Urothelium cell line (cell line): ENCODE measurements around the gene RPP14.
A peak's percentile ranks its signal among the peaks of the same experiment; 100 is the strongest.
"Not testable (repeated sequence)": the region's sequence is repeated elsewhere in the genome, so short reads cannot be mapped to it uniquely, and the experiment has no call there.

Experiments
- DNase-seq: peaks from one replicate; pipeline ENCODE4 v3.0.0; 2011; ENCODE audit warnings: low spot score, mixed read lengths
- FAIRE-seq: peaks from 2 replicates; lab custom pipeline; 2011; peaks lifted over from hg19 to GRCh38; lab: Jason Lieb, UNC

Gene RPP14

GRCh38 chr3:58290446-58290845 lies 15.6 kb upstream of the RPP14 start:
- not testable (repeated sequence) for FAIRE-seq, DNase-seq

DNA sequence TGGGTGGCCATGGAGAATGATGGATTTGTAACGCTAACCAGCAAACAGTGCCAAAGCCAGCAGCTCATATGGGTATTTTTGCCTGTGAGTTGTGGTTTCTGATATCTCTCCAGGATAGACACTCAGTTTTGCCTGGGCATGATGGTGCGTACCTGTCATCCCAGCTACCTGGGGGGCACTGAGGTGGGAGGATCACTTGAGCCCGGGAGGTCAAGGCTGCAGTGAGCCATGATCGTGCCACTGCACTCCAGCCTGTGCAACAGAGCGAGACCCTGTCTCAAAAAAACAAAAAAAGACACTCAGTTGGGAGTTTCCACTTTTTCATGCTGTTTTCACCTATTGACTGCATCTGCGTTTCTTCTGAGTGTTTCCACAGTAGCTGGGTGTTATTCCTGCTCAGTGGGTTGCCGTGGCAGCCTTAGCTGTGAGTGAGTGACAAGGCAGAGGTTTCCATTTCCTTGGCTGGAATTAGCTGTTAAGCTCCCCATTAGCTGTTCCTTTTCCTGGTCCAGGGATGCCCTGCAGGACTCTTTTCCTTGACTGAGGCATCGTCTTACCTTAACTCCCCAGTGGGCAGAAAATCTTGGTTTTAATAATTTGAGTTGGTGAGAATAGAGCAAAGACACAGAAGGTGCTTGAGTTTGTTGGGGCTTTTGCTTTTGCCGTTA lies 14.2 kb upstream of the RPP14 start:
- FAIRE-seq (no peak), DNase-seq (no peak)

DNA sequence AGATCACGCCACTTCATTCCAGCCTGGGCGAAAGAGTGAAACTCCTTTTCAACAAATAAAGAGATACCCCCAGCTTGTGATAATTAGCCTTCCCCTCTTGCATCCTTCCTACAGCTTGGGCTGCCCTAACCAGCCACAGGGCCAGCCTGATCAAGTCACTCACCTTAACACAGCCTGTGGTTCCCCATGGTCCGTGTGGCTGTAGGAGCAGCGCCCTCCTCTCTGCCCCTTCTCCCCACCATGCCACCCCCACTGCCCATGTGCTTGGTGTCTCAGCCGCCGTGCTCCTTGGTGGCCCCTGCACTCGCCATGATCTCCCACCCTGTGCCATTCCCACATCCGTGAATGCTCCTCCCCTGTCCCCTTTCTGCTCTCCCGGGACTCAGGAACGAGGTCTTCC lies 13.2 kb upstream of the RPP14 start:
- DNase-seq (no peak), FAIRE-seq (no peak)

DNA sequence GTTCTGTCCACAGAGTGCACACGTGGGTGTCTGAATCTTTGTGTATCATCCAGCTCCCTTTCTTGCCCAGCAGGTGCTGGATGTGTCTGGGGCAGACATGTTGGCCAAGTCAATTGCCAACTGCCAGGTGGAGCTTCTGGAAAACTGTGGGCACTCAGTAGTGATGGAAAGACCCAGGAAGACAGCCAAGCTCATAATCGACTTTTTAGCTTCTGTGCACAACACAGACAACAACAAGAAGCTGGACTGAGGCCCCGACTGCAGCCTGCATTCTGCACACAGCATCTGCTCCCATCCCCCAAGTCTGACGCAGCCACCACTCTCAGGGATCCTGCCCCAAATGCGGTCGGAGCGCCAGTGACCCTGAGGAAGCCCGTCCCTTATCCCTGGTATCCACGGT lies 12.5 kb upstream of the RPP14 start:
- DNase-seq (no peak), FAIRE-seq (no peak)

GRCh38 chr3:58296269-58296668 lies 9.8 kb upstream of the RPP14 start:
- FAIRE-seq, result no peak
- no peak for DNase-seq

GRCh38 chr3:58296843-58297242 lies 9.2 kb upstream of the RPP14 start:
- no peak for DNase-seq
- FAIRE-seq, result no peak

DNA sequence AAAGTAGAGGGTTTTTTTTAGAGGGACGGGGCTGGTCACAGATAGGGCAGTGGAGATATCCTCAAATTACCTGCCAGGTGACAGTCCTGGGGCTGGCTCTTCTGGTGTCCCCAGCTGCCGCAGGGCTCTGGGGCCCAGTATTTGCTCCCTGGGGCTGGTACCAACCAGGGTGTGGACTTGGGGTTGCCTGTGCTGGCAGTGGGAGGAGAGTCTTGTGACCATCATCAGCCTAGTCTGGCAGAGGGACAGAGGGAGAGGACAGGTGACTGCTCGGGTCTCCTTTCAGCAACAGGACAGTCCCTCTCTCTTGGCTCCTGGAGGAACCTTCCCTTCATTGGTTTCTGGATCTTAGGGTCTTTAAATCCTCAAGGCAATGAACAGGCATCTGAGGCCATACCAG lies 7.9 kb upstream of the RPP14 start:
- FAIRE-seq, result no peak
- DNase-seq, result no peak

DNA sequence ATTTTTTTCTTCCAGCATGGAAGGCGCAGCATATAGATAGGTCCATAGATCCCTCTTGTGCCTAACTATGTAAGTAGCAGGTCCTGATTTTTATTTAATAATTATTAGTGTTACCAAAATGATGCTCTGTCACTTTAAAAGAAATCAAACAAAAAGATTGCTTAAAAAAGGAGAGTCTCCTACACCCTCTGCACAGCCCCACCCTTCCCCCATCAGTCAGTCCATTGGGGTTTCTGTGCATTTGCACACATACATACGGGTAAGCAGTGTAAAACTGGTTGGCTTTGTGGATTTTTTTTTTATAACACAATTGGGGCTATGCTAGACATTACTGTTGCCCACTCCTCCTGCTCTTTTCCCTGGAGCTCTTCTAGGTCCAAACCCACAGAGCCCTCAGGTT lies 7.0 kb upstream of the RPP14 start:
- no peak for FAIRE-seq
- DNase-seq, result no peak

DNA sequence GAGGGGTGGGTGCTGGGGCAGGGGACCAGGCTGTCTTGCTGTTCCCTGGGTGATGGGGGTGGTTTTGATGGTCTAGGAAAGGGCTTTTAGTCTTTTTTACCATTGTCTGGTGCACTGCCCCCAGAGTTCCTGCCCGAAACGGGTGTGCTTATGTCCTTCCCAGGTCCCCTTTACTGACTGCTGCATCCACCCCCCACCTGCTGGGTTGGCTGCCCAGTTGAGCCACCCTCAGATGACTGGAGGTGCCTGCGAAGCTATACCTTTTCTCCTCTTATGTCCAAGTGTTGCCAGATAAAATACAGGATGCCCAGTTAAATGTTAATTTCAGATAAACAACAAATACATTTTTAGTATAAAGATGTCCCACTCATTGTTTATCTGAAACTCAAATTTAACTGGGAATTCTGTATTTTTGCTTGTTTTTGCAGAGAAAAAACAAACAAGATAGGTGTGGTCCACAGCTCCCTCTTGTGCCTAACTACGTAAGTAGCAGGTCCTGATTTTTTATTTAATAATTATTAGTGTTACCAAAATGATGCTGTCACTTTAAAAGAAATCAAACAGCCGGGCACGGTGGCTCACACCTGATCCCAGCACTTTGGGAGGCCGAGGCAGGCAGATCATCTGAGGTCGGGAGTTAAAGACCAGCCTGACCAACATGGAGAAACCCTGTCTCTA lies 6.1 kb upstream of the RPP14 start:
- FAIRE-seq, result no peak
- DNase-seq, result peak; percentile 33

- FAIRE-seq, result no peak
- peak; percentile 44 for DNase-seq
Observed at GRCh38 chr3:58307639-58308215, 1.7 kb downstream of the RPP14 start.

DNA sequence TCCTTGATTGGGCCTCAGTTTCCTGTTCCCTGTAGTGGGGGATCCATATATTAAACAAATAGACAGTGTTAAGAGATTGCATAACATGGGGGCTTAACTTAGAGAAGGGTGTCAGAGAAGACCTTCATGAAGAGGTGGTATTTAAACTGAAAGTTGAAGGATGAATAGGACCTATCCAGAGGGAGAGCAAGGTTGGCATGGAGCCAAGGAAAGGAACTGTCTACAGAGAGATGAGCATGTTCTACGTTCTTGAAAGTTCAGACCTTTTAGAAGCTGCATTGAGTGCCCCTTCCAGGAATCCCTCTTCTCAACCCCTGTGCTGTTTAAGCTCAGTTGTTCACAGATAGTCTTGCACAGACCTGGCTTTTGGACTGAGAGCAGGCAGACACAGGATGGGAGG lies 2.7 kb downstream of the RPP14 start:
- no peak for FAIRE-seq
- DNase-seq, result no peak

- FAIRE-seq, result no peak
- DNase-seq, result no peak
Observed at GRCh38 chr3:58317811-58318210, 11.8 kb downstream of the RPP14 start.

GRCh38 chr3:58321791-58322190 lies 15.7 kb downstream of the RPP14 start:
- FAIRE-seq (no peak), DNase-seq (no peak)

DNA sequence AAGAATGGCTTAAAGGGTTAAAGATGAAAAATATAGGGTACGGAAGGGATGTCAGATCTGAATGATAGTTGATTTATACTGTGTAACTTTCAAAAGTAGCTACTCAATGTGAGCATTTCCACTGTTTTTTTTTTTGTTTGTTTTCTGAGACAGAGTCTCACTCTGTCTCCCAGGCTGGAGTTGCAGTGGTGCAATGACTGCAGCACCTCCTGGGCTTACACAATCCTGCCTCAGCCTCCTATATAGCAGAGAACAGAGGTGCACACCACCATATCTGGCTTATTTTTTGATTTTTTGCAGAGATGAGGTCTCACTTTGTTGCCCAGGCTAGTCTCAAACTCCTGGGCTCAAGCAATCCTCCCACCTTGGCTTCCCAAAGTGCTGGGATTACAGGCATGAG lies 16.7 kb downstream of the RPP14 start:
- DNase-seq (no peak), FAIRE-seq (no peak)

DNA sequence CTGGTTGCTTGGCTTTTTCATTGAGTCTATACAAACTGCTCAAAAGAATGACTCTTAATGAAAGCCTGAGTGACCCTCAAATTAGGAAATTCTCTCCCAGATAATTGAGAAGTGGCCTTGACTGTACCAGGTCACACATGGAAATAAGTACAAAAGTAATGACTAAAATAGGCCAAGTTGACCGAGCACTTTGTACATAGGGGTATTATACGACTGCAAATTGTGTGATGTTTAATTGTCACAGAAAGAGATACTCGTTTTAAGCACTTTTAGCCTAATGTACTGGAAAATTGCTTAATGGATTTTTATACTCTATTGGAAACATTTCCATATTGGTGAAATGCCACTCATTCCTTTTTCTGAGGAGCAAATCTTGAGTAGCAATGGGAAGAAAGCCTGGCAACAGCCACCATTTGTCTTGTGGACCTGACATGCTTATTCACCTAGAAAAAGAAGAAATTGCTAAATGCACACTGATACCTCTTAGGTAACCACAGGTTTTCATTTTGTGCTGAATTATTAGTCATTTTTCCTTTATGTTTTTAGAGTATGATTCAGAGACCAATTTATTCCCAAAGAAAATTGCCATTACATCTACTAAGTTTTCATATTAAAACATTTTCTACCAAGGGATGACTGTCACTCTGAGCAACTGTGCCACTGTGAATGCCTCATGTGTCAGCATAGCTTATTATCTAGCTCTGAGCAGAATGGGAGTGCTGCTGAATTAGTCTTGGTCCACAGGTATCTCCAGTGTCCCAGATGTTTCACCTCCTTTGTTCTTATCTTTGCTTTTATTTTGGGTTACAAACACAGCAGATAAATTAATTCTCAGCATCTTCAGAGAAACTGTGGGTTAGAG lies 17.7 kb downstream of the RPP14 start:
- FAIRE-seq (no peak), DNase-seq (no peak)

GRCh38 chr3:58324391-58325390 lies 18.6 kb downstream of the RPP14 start:
- no peak for FAIRE-seq

GRCh38 chr3:58325525-58325992 lies 19.5 kb downstream of the RPP14 start:
- no peak for DNase-seq
- no peak for FAIRE-seq

More at GRCh38 chr3:58324391-58325390, 18.6 kb downstream of the RPP14 start:
- no peak for DNase-seq

GRCh38 chr3:58326267-58326900 lies 20.3 kb downstream of the RPP14 start:
- DNase-seq, result no peak

GRCh38 chr3:58329150-58329921 lies 23.3 kb downstream of the RPP14 start:
- DNase-seq (no peak), FAIRE-seq (no peak)

More at GRCh38 chr3:58326267-58326900, 20.3 kb downstream of the RPP14 start:
- FAIRE-seq, result no peak
